PFSK-1 (cell line): ENCODE data around the gene FAM227B.

Experiments used
- FOXP2 ChIP-seq: optimal IDR thresholded peaks from 2 replicates; pipeline ENCODE3; 2011; ENCODE audit warnings: borderline replicate concordance, control low read depth, inconsistent platforms; ENCODE audit not compliant: insufficient read depth; ENCODE audit errors: extremely low read length, extremely low read depth
- POLR2AphosphoS5 ChIP-seq: IDR thresholded peaks from 2 replicates; pipeline ENCODE4 v1.6.1; 2012; ENCODE audit warnings: low read depth, mild to moderate bottlenecking, control low read depth, low read length, moderate library complexity
- SIN3A ChIP-seq: IDR thresholded peaks from 2 replicates; pipeline ENCODE4 v1.6.1; 2012; ENCODE audit warnings: mild to moderate bottlenecking, low read length, moderate library complexity, borderline replicate concordance; ENCODE audit not compliant: insufficient read depth
- TAF1 ChIP-seq: IDR thresholded peaks from 2 replicates; pipeline ENCODE4 v1.6.1; 2012; ENCODE audit warnings: low read length, control low read depth, borderline replicate concordance; ENCODE audit not compliant: insufficient read depth
- TF ChIP-seq, protein P1 (sequence below), 2 experiments: IDR thresholded peaks; 2 replicates each; pipeline versions ENCODE4 v1.6.1 to v1.8.0; 2011 to 2012; ENCODE audit warnings: low read depth in 2 of 2, low read length in 2 of 2, control low read depth in 1 of 2, inconsistent platforms in 1 of 2, mild to moderate bottlenecking in 1 of 2, moderate library complexity in 1 of 2; ENCODE audit not compliant: insufficient read depth in 1 of 2

DNA sequence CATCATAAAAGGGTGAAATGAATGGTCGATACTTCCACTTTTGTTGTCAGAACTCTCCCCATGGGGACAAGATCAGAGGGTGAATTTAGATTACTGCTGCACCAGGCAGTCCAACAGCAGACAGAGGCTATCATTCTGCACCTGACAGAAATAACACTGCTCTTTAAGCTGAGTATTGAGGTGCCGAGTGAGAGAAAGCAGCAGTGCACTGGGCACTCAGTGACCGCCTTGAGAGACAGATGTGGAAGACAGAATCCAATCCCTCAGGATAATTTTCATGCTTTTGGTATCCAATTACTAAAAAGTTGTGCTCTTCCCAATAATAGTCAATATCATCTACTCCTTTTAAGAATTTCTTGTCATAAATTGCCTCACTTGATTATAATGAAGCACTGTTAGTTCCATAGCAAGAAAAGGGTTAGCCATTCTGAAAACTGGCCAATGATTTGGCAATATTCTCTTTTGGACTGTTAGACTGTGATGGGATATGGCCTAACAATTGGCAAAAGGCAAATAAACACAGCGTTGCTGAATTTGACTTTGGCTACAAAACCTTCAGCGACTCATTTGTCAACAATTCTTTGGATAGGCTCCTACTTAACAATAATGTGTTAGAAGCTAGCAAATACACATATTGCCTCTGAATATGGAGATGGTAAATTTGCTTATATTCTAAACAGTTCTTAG, 192.1 kb downstream of the FAM227B start:
- TF ChIP-seq TAF1, result no peak
- TF ChIP-seq, protein P1, sequence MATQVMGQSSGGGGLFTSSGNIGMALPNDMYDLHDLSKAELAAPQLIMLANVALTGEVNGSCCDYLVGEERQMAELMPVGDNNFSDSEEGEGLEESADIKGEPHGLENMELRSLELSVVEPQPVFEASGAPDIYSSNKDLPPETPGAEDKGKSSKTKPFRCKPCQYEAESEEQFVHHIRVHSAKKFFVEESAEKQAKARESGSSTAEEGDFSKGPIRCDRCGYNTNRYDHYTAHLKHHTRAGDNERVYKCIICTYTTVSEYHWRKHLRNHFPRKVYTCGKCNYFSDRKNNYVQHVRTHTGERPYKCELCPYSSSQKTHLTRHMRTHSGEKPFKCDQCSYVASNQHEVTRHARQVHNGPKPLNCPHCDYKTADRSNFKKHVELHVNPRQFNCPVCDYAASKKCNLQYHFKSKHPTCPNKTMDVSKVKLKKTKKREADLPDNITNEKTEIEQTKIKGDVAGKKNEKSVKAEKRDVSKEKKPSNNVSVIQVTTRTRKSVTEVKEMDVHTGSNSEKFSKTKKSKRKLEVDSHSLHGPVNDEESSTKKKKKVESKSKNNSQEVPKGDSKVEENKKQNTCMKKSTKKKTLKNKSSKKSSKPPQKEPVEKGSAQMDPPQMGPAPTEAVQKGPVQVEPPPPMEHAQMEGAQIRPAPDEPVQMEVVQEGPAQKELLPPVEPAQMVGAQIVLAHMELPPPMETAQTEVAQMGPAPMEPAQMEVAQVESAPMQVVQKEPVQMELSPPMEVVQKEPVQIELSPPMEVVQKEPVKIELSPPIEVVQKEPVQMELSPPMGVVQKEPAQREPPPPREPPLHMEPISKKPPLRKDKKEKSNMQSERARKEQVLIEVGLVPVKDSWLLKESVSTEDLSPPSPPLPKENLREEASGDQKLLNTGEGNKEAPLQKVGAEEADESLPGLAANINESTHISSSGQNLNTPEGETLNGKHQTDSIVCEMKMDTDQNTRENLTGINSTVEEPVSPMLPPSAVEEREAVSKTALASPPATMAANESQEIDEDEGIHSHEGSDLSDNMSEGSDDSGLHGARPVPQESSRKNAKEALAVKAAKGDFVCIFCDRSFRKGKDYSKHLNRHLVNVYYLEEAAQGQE (IDR thresholded peaks at IDR 0.05; ENCODE audit: insufficient read depth in 1 of 2, low read depth in 2 of 2, low read length in 2 of 2), result no peak
- no peak for TF ChIP-seq POLR2AphosphoS5
- TF ChIP-seq SIN3A, result no peak
- no peak for TF ChIP-seq FOXP2
